Fibroblast of lung (primary cell): ENCODE measurements around the gene PTGFRN. TPM values are rescaled to one million over a fixed set of nuclear protein-coding genes. Genes with fewer than 3 reads are reported as not detected.

Experiments used
- DNase-seq, 2 donors: peaks; one replicate each; pipeline versions ENCODE4 v3.0.0 to v3.0.0-alpha.2; 2010; ENCODE audit warnings: low read depth in 2 of 2
- H2AFZ ChIP-seq: 2 replicates; pipeline ENCODE4 v1.5.1; 2012; ENCODE audit warnings: low read length, control low read depth, inconsistent platforms
- H3K27ac ChIP-seq: 2 replicates; pipeline ENCODE4 v1.5.1; 2011; ENCODE audit warnings: low read length, control low read depth; ENCODE audit not compliant: insufficient read depth
- H3K27me3 ChIP-seq: 2 replicates; pipeline ENCODE4 v1.5.1; 2011; ENCODE audit warnings: mild to moderate bottlenecking, low read length; ENCODE audit not compliant: control insufficient read depth, insufficient read depth
- H3K36me3 ChIP-seq: 2 replicates; pipeline ENCODE4 v1.5.1; 2011; ENCODE audit warnings: low read length; ENCODE audit not compliant: control insufficient read depth, insufficient read depth
- H3K4me1 ChIP-seq: 2 replicates; pipeline ENCODE4 v1.5.1; 2011; ENCODE audit warnings: low read length; ENCODE audit not compliant: control insufficient read depth, insufficient read depth; ENCODE audit errors: extremely low read depth
- H3K4me2 ChIP-seq: 2 replicates; pipeline ENCODE4 v1.5.1; 2011; ENCODE audit warnings: low read length, control low read depth; ENCODE audit not compliant: insufficient read depth; ENCODE audit errors: extremely low read depth
- H3K4me3 ChIP-seq, 4 experiments: fragments of 200-600 bp in 1 of 4; sonication (generic) in 1 of 4; replicated peaks in 1 of 4; 2 replicates each; pipeline ENCODE4 v1.5.1; 2011 to 2016; ENCODE audit warnings: low read length in 4 of 4, low read depth in 3 of 4, mild to moderate bottlenecking in 3 of 4, control low read depth in 2 of 4, inconsistent platforms in 1 of 4, mixed read lengths in 1 of 4; ENCODE audit not compliant: insufficient read depth in 1 of 4; ENCODE audit errors: control extremely low read depth in 1 of 4
- H3K79me2 ChIP-seq: 2 replicates; pipeline ENCODE4 v1.5.1; 2012; ENCODE audit warnings: mild to moderate bottlenecking, low read length, inconsistent platforms; ENCODE audit not compliant: control insufficient read depth, insufficient read depth
- H3K9ac ChIP-seq: 2 replicates; pipeline ENCODE4 v1.5.1; 2011; ENCODE audit warnings: mild to moderate bottlenecking, low read length, control low read depth; ENCODE audit not compliant: insufficient read depth
- H3K9me3 ChIP-seq: 2 replicates; pipeline ENCODE4 v1.5.1; 2012; ENCODE audit warnings: low read depth, low read length; ENCODE audit not compliant: control insufficient read depth, insufficient read depth
- H4K20me1 ChIP-seq: 2 replicates; pipeline ENCODE4 v1.5.1; 2011; ENCODE audit warnings: low read length; ENCODE audit not compliant: control insufficient read depth, insufficient read depth; ENCODE audit errors: extremely low read depth
- CTCF ChIP-seq, 2 donors: IDR thresholded peaks in 1 of 2; conservative IDR thresholded peaks in 1 of 2; 1 replicate in 1 of 2; 2 replicates in 1 of 2; pipeline ENCODE4 v1.5.1; 2011 to 2012; ENCODE audit warnings: low read length in 2 of 2, control low read depth in 1 of 2, inconsistent platforms in 1 of 2, low read depth in 1 of 2, mild to moderate bottlenecking in 1 of 2
- EZH2 ChIP-seq: IDR thresholded peaks from 2 replicates; pipeline ENCODE4 v1.5.1; 2012; ENCODE audit warnings: low read length, control low read depth, mild to moderate bottlenecking; ENCODE audit errors: missing control alignments
- polyA plus RNA-seq, 2 donors: library from polyadenylated mRNA; depleted of rRNA in 1 of 2; stranded (reverse) in 1 of 2; unstranded in 1 of 2; fragments of >200 nt; gene quantifications; 2 replicates each; pipeline ENCODE4 v1.2.1, GENCODE V29; 2011 to 2012; ENCODE audit warnings: missing spikeins in 1 of 2
- total RNA-seq: library from RNA; depleted of rRNA; stranded (reverse); fragments of >200 nt; gene quantifications from 2 replicates; pipeline ENCODE4 v1.2.1, GENCODE V29; 2014

PTGFRN gene
- total and polyA plus RNA-seq, 2 donors (not counting 1 experiment from before 2014, with no cell fraction given) = 0.72 to 1.2 TPM

- no peak for DNase-seq
- no peaks in the 10 kb centered on the region for H3K27me3 ChIP-seq
- H3K9me3 ChIP-seq = no peaks in the 10 kb centered on the region
- no peaks in the 10 kb centered on the region for H3K4me1 ChIP-seq
- no peak overlapping the region for H2AFZ ChIP-seq
- no peaks in the 10 kb centered on the region for H3K79me2 ChIP-seq
- H3K27ac ChIP-seq = no peak overlapping the region
- TF ChIP-seq EZH2 = no peak
- TF ChIP-seq CTCF (conservative IDR thresholded peaks at IDR 0.05 in 1 of 2, IDR thresholded peaks at IDR 0.05 in 1 of 2; ENCODE audit: low read depth in 1 of 2, low read length in 2 of 2) = no peak
- H3K4me2 ChIP-seq = no peak overlapping the region
- no peak overlapping the region for H3K4me3 ChIP-seq
- no peaks in the 10 kb centered on the region for H3K36me3 ChIP-seq
- H4K20me1 ChIP-seq = no peaks in the 10 kb centered on the region
- no peak overlapping the region for H3K9ac ChIP-seq
Observed at GRCh38 chr1:117000142-117000541, 90.4 kb downstream of the PTGFRN start.

- Histone ChIP-seq H3K79me2 (no peaks in the 10 kb centered on the region), H3K27me3 (no peaks in the 10 kb centered on the region), H3K27ac (no peak within 1 kb of the TSS), H4K20me1 (no peaks in the 10 kb centered on the region), H3K36me3 (no peaks in the 10 kb centered on the region), H3K9ac (no peak within 1 kb of the TSS), H3K9me3 (no peaks in the 10 kb centered on the region), H3K4me3 (no peak within 1 kb of the TSS), H3K4me1 (no peaks in the 10 kb centered on the region), H3K4me2 (no peak within 1 kb of the TSS), H2AFZ (no peak within 1 kb of the TSS)
- DNase-seq = no peak
- TF ChIP-seq EZH2 (no peak), CTCF (conservative IDR thresholded peaks at IDR 0.05 in 1 of 2, IDR thresholded peaks at IDR 0.05 in 1 of 2; ENCODE audit: low read depth in 1 of 2, low read length in 2 of 2) (no peak)
Observed at GRCh38 chr1:117001254-117001927, 91.7 kb downstream of the PTGFRN start, which contains the start of gene CD101. Gene CD101 (plus strand): TSS chr1:117001760. CDS start chr1:117001818, 58 bp downstream.

- TF ChIP-seq EZH2 (no peak), CTCF (conservative IDR thresholded peaks at IDR 0.05 in 1 of 2, IDR thresholded peaks at IDR 0.05 in 1 of 2; ENCODE audit: low read depth in 1 of 2, low read length in 2 of 2) (no peak)
- no peak overlapping the region for H3K4me3 ChIP-seq
- H2AFZ ChIP-seq = no peak overlapping the region
- no peak overlapping the region for H3K9ac ChIP-seq
- H3K4me2 ChIP-seq = no peak overlapping the region
- no peaks in the 10 kb centered on the region for H4K20me1 ChIP-seq
- H3K9me3 ChIP-seq = no peaks in the 10 kb centered on the region
- no peak overlapping the region for H3K27ac ChIP-seq
- H3K79me2 ChIP-seq = no peaks in the 10 kb centered on the region
- DNase-seq = no peak
- H3K4me1 ChIP-seq = no peaks in the 10 kb centered on the region
- no peaks in the 10 kb centered on the region for H3K27me3 ChIP-seq
- H3K36me3 ChIP-seq = no peaks in the 10 kb centered on the region
Observed at GRCh38 chr1:117003223-117003875, 93.6 kb downstream of the PTGFRN start.
